GM18909 (cell line): ENCODE data around the gene PPA2.
"Not testable (repeated sequence)": the region's sequence is repeated elsewhere in the genome, so short reads cannot be mapped to it uniquely, and the experiment has no call there.

Source experiments
- ATAC-seq: cut with Tn5 transposase; IDR thresholded peaks from one replicate; pipeline ENCODE4 v1.9.1; 2021; ENCODE audit warnings: mild to moderate bottlenecking; ENCODE audit not compliant: unreplicated experiment, poor library complexity

Gene PPA2

DNA sequence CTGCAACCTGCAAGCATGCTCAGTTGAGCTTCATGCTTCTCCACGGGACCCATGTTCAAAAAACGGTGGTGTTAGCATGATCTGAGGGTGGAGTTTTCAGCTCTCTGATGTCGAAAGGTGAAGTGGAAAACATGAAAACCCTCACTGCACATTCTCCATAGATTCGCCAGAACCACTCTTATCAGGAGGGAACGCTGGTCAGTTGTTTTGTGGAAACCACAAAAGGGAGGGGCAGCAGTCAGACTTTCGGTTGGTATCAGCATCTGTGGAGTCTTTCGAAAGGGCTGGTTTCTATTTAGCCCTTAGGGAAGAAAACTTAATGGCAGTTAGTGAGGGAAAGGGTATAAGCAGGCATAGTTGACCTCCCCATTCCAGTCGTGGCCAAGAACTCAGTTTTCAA is 12.6 kb downstream of the PPA2 start:
- ATAC-seq: peak; percentile 89

DNA sequence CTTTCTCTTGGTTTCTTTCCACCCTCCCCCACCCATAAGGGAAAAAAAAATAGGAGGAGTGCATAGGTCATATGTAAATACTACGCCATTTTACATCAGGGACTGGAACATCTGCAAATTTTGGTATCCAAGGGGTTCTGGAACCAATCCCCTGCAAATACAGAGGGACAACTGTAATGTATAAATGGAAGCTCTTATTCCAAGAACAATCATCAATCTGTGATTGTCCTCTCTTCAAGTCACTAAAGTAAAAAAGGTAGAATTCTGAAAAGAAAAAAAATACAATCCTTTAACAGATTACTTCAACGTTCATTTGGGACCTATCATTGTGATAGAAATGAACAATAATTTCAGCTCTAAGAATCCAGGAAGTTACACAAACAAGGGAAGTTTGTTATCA is 13.6 kb downstream of the PPA2 start:
- no peak for ATAC-seq

DNA sequence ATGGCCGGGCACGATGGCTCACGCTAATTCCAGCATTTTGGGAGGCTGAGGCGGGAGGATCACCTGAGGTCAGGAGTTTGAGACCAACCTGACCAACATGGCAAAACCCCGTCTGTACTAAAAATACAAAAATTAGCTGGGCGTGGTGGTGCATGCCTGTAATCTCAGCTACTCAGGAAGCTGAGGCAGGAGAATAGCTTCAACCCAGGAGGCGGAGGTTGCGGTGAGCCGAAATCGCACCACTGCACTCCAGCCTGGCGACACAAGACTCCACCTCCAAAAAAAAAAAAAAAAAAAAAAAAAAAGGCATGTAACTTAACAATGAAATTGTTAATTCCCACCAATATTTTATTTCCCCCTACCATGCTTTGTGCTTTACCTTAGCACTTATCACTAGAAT is 15.3 kb downstream of the PPA2 start:
- not testable (repeated sequence) for ATAC-seq

DNA sequence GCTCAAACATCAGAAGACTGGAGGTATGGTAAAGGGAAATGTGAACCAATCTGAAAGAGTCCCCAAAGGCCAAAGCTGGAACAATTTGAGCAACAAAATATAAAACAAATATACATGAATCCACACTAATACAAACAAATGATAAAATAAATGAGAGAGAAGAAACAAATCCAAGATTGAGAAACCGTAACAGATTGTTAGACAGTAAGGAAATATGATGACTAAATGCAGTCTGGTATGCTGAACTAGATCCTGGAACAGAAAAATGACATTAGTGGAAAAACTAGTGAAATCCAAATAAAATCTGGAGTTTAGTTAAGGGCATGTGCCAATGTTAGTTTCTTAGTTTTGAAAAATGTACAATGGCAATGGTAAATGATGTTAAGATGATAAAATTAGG is 15.9 kb downstream of the PPA2 start:
- ATAC-seq: no peak

DNA sequence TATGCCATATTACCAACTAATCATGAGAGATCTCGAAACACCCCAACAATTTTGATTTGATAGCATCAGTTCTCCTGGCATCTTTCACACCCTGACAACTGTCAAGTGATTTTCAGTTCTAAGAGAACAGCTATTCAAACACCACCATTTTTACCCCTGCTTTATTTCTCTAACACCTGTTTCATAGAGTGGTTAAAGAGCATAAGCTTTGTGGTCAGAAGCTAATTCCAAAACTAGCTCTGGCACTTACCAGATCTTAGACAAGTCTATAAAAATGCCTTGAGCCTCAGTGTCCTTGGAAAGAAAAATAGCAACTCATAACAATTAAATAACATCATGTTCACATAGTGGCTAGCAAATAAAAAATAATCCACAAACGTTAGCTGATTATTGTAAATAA is 17.9 kb downstream of the PPA2 start:
- ATAC-seq: no peak

DNA sequence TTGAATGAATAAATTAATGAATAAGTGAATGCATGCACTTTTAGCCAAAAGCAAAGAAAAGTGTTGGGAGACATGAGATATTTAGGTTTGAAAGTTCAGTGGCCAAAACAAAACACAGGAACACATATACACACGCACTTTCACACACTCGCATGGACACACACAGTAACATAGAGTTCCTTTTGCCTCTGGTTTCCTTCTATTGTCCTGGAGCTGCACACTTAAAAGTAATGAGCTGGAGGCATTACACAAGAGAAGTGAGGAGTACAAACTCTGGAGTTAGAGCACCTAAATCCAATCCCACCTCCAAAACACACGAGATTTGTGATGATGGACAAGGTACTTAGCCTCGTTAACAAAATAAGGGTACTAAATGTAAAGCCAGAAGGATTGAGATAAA is 18.7 kb downstream of the PPA2 start:
- ATAC-seq: no peak

DNA sequence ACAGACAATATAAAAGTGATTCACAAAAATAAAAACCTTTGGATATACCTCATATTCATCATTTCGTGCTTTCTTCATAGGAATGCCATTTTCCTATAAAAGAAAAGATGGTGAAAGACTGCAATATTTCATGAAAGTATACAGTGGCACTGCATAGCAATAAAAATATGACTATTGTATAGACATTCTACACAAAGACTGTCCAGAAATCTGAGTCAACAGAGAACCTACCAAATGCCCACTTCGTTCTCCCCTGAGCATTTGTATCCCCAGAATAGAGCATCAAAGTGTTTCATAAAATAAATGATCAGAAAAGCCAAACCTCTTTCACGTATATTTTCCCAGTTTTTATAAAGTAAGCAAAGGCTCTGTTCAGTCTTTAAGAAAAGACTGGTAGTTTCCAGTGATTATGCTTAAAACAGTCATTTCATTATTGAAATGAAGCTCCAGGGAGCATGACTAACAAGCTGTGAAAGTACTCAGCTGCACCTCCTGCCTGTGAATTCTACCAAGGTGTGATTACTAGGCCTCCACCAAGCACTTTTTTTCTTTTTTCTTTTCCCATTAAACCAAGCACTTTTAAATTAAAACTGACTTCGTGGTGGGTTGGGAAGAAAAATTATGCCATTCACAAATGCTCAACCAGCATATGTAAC is 20.2 kb downstream of the PPA2 start:
- peak; percentile 85 for ATAC-seq

DNA sequence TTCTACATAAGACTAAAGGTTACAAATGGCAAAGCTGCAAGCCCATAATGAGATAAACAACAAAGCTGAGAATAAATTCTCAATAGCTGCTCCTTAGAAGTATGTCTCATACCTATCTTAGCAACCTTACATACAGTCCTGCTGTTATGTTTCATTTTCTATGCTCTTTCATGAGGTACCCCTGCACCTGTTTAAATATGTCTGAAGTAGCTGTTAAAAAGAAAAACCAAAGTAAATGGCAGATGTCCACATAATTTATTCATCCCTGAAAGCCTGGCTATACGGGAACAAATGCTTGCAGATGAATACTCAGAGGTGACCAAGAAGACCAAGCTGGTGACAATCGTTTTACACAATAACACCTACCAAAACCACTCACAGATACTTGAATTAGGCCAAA is 22.5 kb downstream of the PPA2 start:
- ATAC-seq: no peak

DNA sequence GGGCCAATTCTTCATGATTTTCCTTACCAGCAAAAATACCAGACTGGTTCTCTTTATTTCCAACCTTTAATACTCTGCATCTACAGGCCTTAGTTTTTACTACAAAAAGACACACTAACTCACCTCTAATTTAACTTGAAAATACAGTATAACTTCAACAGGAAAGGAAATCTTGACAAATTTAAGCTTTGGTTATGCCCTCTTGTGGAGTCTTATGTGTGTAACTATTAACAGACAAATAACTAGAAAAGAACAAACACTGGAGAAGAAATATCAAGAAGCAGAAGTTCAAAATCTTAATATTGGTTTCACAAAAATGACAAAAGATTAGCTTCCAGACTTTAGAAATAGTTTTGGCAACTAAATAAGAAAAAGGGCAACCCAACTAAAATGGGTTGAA is 33.0 kb downstream of the PPA2 start:
- ATAC-seq: no peak

DNA sequence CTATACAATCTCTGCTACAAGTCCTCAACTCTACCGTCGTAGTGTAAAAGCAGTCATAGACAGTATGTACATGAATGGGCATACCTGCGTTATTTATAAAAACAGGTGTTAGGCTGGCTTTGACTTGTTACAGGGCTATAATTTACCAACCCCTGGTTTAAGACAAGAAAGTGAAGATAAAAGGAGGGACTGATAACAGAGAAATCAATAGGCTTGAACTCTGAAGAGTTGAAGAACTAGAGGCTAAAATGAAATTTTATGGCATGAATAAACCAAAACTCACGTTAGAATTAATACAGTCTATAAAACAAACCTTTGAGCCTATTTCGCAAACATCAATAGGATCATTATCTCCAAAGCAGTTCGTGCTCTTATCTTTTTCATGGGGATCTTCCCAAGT is 36.2 kb downstream of the PPA2 start:
- no peak for ATAC-seq

DNA sequence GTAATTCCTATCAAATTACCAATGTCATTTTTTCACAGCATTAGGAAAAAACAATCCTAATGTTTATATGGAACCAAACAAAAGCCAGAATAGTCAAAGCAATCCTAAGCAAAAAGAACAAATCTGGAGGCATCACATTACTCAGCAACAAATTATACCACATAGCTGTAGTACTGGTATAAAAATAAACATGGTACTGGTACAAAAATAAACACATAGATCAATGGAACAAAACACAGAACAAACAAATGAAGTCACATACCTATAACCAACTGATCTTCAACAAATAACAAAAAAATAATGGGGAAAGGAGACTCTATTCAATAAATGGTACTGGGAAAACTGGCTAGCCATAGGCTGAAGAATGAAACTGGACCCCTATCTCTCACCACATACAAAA is 37.4 kb downstream of the PPA2 start:
- no peak for ATAC-seq

DNA sequence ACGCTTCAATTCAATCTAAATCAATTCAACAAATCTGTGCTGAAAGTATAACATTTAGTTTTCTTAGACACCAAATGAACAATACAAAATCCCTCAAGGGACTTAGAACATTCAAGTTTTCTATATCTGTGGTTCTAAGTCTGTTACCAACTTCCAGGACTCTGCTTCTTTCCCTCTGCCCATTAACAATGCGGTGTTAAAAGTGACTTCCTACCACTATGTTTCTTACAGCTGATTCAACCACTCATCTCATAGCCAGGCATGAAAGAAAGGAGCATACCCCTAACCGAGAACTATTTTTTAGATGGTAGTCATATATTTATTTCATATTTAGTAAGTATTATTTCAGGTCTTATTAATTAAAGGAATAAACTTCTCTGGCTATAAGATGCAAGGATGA is 38.9 kb downstream of the PPA2 start:
- no peak for ATAC-seq

DNA sequence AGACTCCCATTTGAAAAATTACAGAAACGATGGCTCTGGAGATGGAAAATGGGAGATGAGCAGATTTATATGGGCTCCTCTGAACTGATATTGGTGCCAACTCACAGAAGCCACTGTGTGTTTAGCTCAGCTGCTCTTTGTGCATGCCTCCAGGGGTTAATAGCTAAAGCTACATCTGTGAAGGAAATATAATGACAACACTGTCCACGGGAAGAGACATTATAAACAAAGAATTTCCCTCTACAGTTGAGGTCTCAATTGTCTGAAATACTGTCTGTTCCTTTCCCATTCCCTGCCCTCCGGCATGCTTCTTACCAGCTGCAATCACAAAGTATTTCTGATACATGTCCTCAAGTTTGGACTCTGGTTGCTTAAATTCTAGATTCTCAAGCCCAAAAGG is 40.4 kb downstream of the PPA2 start:
- no peak for ATAC-seq

DNA sequence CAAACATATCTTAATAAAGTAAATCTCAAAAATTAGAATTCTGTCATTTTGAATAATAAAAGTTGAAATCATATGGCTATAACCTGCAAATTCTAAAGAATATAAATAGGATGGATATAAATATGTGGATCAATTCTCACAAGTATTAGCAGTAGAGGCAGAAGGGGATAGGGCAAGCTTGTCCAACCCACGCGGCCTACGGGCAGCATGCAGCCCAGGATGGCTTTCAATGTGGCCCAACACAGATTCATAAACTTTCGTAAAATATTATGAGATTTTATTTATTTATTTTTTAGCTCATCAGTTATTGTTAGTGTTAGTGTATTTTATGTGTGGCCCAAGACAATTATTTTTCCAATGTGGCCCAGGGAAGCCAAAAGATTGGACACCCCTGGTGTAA is 41.4 kb downstream of the PPA2 start:
- ATAC-seq: no peak

DNA sequence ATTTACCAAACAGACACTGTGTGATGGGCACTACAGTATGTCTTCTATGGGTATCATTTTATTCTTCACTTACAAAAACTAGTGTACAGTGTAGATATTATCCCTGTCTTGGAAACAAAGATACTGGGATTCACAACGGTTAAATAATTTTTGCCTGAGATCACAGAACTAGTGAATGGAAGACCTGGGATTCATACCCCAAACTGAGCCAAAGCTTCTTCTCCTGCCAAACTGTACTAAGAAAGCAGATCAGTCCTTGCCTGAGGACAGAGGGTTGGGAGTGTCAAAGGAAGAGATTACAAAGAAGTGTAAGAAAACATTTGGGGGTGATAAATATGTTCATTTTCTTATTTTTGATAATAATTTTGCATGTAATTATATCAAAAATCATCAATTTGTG is 43.1 kb downstream of the PPA2 start:
- no peak for ATAC-seq

DNA sequence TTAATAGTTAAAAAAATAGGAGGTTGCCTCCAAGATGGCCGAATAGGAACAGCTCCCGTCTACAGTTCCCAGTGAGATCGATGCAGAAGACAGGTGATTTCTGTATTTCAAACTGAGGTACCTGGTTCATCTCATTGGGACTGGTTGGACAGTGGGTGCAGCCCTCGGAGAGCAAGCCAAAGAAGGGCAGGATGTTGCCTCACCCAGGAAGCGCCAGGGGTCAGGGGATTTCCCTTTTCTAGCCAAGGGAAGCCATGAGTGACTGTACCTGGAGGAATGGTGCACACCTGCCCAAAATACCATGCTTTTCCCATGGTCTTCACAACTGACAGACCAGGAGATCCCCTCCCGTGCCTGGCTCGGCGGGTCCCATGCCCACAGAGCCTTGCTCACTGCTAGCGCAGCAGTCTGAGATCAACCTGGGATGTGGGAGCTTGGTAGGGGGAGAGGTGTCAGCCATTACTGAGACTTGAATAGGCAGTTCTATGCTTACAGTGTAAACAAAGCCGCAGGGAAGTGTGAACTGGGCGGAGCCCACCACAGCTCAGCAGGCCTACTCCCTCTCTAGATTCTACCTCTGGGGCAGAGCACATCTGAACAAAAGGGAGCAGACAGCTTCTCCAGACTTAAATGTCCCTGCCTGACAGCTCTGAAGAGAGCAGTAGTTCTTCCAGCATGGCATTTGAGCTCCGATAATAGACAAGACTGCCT is 47.5 kb downstream of the PPA2 start:
- ATAC-seq: no peak

DNA sequence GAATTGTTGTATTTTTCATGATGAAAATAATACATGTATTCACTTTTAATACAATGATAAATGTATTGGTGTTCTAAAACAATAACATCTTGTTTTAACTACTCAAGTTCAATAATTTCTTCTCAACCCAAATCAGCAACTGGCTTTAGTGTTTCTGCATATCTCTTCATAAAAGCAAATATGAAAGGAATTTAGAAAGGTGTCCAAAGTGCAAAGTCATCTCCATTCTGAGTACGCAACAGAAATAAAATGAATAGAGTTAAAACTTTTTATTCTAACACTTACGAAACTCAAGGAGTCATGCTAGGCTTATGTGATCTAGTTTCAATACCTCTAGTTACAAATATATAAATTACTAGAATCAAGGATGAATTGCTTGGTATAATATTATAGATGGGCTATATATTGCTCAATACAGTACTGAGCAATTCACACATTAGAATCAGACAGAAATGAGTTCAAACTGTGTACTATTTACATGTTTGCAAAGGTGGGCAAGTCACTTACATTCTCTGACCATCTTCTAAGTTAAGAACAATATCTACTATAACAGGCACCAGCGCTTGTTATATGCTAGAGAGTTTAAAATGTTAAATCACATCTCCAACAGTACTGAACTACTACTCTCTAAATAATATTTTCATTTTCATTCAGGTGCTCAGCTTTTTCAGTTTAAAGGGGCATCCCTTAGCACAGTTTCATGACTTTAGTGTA is 51.5 kb downstream of the PPA2 start:
- ATAC-seq: no peak

DNA sequence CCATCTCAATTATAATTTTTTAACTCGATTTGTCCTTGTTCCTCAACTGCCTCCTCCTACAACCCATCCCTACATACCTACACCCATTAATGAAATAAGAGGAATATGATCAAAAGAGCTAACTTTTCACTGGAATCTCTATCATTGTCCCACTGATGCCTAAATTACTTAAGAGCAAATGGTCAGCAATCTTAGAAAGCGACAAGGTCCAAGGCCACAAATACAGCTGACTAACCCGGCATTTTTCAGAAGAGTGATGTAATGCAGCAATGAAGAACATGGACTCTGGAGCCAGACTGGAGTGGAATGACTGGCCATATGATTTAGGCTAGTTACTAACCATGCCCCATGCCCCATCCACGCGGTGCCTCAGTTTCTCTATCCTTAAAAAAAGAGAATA is 56.2 kb downstream of the PPA2 start:
- no peak for ATAC-seq

DNA sequence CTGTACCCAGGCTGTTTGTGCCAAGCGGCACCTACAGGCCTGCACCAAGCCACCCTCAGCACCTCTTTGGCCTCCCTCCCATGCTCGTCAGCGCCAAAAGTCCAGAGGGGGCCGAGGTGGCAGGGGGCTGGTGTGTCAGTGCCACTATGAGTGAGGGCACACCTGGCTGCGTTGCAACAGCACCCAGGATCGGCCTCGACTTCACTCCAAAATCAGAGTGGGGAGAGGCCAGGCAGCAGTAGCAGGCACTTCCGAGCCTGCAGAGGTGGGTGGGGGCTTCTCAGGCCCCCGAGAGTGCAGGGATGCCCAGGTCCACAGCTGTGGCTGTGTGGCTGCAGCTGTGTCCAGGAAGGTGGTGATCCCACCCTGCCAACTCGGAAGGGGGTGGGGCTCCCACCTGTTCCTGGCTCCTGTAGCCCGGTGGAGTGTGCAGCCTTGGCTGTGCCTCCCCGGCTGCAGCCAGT is 58.5 kb downstream of the PPA2 start:
- ATAC-seq: no peak

DNA sequence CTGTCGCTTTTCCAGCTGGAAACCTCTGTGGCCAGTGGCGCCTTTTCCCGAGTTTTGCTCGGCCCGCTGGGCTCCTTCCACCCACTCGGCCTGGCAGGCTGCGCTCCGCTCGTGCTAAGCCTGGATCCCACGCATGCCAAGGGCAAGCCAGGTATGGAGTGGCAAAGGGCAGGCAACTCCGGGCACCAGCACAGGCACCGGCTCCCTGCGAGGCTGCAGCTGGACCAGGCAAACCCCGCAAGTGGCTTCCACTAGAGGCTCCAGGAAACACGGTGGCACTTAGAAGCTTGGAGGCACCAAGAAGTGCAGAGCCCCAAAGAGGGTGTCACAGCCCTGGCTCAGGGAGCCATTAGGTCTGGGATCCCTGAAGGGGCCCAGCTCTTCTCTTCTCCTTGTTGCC is 59.5 kb downstream of the PPA2 start:
- no peak for ATAC-seq

DNA sequence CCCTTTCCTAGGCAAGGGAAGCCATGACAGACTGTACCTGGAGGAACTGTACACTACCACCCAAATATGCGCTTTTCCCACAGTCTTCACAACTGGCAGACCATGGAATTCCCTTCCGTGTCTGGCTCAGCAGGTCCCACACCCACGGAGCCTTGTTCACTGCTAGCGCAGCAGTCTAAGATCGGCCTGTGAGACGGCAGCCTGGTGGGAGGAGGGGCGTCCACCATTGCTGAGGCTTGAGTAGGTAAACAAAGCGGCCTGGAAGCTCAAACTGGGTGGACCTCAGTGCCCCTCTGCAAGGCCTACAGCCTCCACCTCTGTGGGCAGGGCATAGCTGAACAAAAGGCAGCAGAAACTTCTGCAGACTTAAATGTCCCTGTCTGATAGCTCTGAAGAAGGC is 64.7 kb downstream of the PPA2 start:
- not testable (repeated sequence) for ATAC-seq
